ENCODE measurements around the gene LIG1. TPM values are rescaled to one million over a fixed set of nuclear protein-coding genes. Genes with fewer than 3 reads are reported as not detected.
A peak's percentile ranks its signal among the peaks of the same experiment; 100 is the strongest.
"Not testable (repeated sequence)": the region's sequence is repeated elsewhere in the genome, so short reads cannot be mapped to it uniquely, and the experiment has no call there.

LIG1 gene
- total RNA-seq, 3 donors from 2014 or later = 16.0 to 42.7 (median 29.6) TPM

- Histone ChIP-seq H3K4me1 (ENCODE audit: low read depth) (no peaks in the 10 kb centered on the region), H3K4me3 (no peak overlapping the region), H3K9me3 (no peaks in the 10 kb centered on the region), H3K36me3 (ENCODE audit: low read depth) (no peaks in the 10 kb centered on the region)
- DNase-seq (peak in 1 of 3 donors; percentile 31), ATAC-seq (peak; percentile 51)
- intact Hi-C loops (cut with DNase I, micrococcal nuclease) = no loop called here
- TF ChIP-seq CTCF (IDR thresholded peaks at IDR 0.05) = no peak
These were observed 85.1 kb downstream of the LIG1 start for GRCh38 chr19:48085076-48085475.

GRCh38 chr19:48081106-48081505 lies 89.0 kb downstream of the LIG1 start:
- Histone ChIP-seq H3K4me3 (no peak overlapping the region), H3K36me3 (ENCODE audit: low read depth) (no peaks in the 10 kb centered on the region), H3K4me1 (ENCODE audit: low read depth) (no peaks in the 10 kb centered on the region), H3K9me3 (no peaks in the 10 kb centered on the region)
- ATAC-seq (no peak), DNase-seq (no peak)
- TF ChIP-seq CTCF (IDR thresholded peaks at IDR 0.05) = no peak
- intact Hi-C loops (cut with DNase I, micrococcal nuclease) = no loop called here

- H3K9me3 ChIP-seq; H3K36me3 ChIP-seq (ENCODE audit: low read depth); ATAC-seq; DNase-seq; H3K4me1 ChIP-seq (ENCODE audit: low read depth); intact Hi-C loops (cut with DNase I, micrococcal nuclease); H3K4me3 ChIP-seq: not testable (repeated sequence)
These were observed 99.9 kb downstream of the LIG1 start for GRCh38 chr19:48070177-48070769.

GRCh38 chr19:48069435-48069834 lies 100.7 kb downstream of the LIG1 start:
- ATAC-seq (no peak), DNase-seq (no peak)
- intact Hi-C loops (cut with DNase I, micrococcal nuclease) = no loop called here
- Histone ChIP-seq H3K4me3 (no peak overlapping the region), H3K4me1 (ENCODE audit: low read depth) (no peaks in the 10 kb centered on the region), H3K36me3 (ENCODE audit: low read depth) (no peaks in the 10 kb centered on the region), H3K9me3 (no peaks in the 10 kb centered on the region)
- no peak for TF ChIP-seq CTCF (IDR thresholded peaks at IDR 0.05)

Other genes starting within 250 kb of the LIG1 start
- gene BSPH1, start 178.2 kb downstream of the LIG1 start, total RNA-seq = not detected
- not detected for gene ELSPBP1, start 175.7 kb downstream of the LIG1 start, total RNA-seq
- gene CABP5, start 126.3 kb downstream of the LIG1 start, total RNA-seq = not detected
- gene PLA2G4C, start 59.5 kb downstream of the LIG1 start, total RNA-seq = 10 to 100 TPM in 1 of 3 donors, 1 to 10 TPM in 2; 5.0 to 13.1 (median 7.8) TPM
- gene ZSWIM9, start 336 bp upstream of the LIG1 start, total RNA-seq = 10 to 100 TPM in 1 of 3 donors, 1 to 10 TPM in 2; 6.0 to 12.9 (median 8.7) TPM
- 10 to 100 TPM; 22.7 to 41.4 (median 28.8) TPM for gene CARD8, start 85.6 kb upstream of the LIG1 start, total RNA-seq
- under 1 TPM; 0.17 to 0.39 (median 0.22) TPM for gene ZNF114, start 99.7 kb upstream of the LIG1 start, total RNA-seq
- 100 to 1,000 TPM in 1 of 3 donors, 10 to 100 TPM in 2; 10.3 to 109 (median 36.2) TPM for gene EMP3, start 155.2 kb upstream of the LIG1 start, total RNA-seq
- gene TMEM143, start 193.6 kb upstream of the LIG1 start, total RNA-seq = 10 to 100 TPM; 13.2 to 14.5 (median 13.6) TPM
- gene SYNGR4, start 194.0 kb upstream of the LIG1 start, total RNA-seq = under 1 TPM in 1 of 3 donors, not detected in 2; 0.41 TPM
- gene KDELR1, start 221.2 kb upstream of the LIG1 start, total RNA-seq = 100 to 1,000 TPM; 144 to 214 (median 200) TPM
- under 1 TPM; 0.26 to 0.46 (median 0.35) TPM for gene GRIN2D, start 223.3 kb upstream of the LIG1 start, total RNA-seq

Measured in mucosa of descending colon (tissue), 3 donors.